Colonic mucosa (tissue), 4 donors: ENCODE results near the gene CGGBP1. TPM values are rescaled to one million over a fixed set of nuclear protein-coding genes. Genes with fewer than 3 reads are reported as not detected.

Experiments
- DNase-seq: peaks from one replicate; pipeline ENCODE4 v3.0.0-alpha.2; 2020
- H3K27ac ChIP-seq: fragments of 200-600 bp; one replicate; pipeline ENCODE4 v1.8.0; 2021
- H3K27me3 ChIP-seq: fragments of 200-600 bp; one replicate; pipeline ENCODE4 v1.8.0; 2021
- H3K36me3 ChIP-seq: fragments of 200-600 bp; one replicate; pipeline ENCODE4 v1.8.0; 2021
- H3K4me1 ChIP-seq: fragments of 200-600 bp; one replicate; pipeline ENCODE4 v1.8.0; 2021; ENCODE audit warnings: mild to moderate bottlenecking
- H3K4me3 ChIP-seq: fragments of 200-600 bp; one replicate; pipeline ENCODE4 v1.8.0; 2021
- H3K9ac ChIP-seq, 2 donors: one replicate each; pipeline ENCODE4 v1.7.0; 2013; ENCODE audit warnings: control low read depth in 2 of 2, low read depth in 2 of 2, low read length in 2 of 2
- H3K9me3 ChIP-seq: fragments of 200-600 bp; one replicate; pipeline ENCODE4 v1.8.0; 2021
- intact Hi-C: fragments of 100-400 bp; cut with DNase I; formaldehyde crosslinking; loops from one replicate; pipeline ENCODE4 v1.14.1; 2022
- total RNA-seq, 2 donors: library from RNA; stranded (reverse); fragmentation: NEBNext Ultra II Directional in 1 of 2; extraction: Animal tissue kit (Norgen Biotek cat#: 25700) in 1 of 2; gene quantifications; one replicate each; pipeline ENCODE4 v1.2.1, GENCODE V29; 2021
- TF ChIP-seq, protein P1 (sequence below): fragments of 200-600 bp; IDR thresholded peaks from one replicate; pipeline ENCODE4 v1.8.0; 2022; ENCODE audit warnings: antibody characterized with exemption, mild to moderate bottlenecking
- donor health status: healthy.
- donor health status: DM: no; HTN: no; CAD: no.
- donor health status: DM: no; HTN: no; CAD: no.

Gene CGGBP1
- total RNA-seq, 2 donors from 2014 or later, result 48.6 to 57.7 TPM

- intact Hi-C loops, result no loop called here
These were observed 31.9 kb upstream of the CGGBP1 start for GRCh38 chr3:88090681-88091080.

DNA sequence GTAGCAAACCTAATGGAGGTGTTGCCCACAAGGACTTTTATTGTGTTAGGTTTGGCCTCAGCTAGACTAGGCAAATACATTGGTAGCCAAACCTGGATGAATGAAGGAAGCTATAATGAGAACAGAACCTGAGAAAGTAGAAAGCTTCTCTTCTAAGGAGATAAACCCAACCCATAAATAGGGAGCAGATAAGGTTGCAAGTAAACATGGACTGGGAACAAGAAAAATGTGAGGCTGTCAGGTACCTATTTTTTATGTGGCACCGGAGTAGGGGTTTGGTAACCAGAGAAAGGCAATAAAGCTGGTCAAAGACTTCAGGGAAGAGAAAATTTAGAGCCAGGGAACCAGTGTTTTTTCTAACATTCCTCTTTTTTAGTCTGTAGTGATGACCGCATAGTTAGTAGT is 25.3 kb upstream of the CGGBP1 start:
- no peak overlapping the region for H3K4me3 ChIP-seq
- H3K27me3 ChIP-seq, result no peaks in the 10 kb centered on the region
- no peaks in the 10 kb centered on the region for H3K9me3 ChIP-seq
- TF ChIP-seq, protein P1, sequence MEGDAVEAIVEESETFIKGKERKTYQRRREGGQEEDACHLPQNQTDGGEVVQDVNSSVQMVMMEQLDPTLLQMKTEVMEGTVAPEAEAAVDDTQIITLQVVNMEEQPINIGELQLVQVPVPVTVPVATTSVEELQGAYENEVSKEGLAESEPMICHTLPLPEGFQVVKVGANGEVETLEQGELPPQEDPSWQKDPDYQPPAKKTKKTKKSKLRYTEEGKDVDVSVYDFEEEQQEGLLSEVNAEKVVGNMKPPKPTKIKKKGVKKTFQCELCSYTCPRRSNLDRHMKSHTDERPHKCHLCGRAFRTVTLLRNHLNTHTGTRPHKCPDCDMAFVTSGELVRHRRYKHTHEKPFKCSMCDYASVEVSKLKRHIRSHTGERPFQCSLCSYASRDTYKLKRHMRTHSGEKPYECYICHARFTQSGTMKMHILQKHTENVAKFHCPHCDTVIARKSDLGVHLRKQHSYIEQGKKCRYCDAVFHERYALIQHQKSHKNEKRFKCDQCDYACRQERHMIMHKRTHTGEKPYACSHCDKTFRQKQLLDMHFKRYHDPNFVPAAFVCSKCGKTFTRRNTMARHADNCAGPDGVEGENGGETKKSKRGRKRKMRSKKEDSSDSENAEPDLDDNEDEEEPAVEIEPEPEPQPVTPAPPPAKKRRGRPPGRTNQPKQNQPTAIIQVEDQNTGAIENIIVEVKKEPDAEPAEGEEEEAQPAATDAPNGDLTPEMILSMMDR, result no peak
- no peak overlapping the region for H3K9ac ChIP-seq
- no peak overlapping the region for H3K27ac ChIP-seq
- intact Hi-C loops, result no loop called here
- no peaks in the 10 kb centered on the region for H3K36me3 ChIP-seq
- H3K4me1 ChIP-seq, result no peaks in the 10 kb centered on the region
- DNase-seq, result no peak

More at GRCh38 chr3:88090681-88091080, 31.9 kb upstream of the CGGBP1 start:
- Histone ChIP-seq H3K27me3 (no peaks in the 10 kb centered on the region), H3K9me3 (no peaks in the 10 kb centered on the region), H3K9ac (no peak overlapping the region), H3K4me3 (no peak overlapping the region), H3K4me1 (no peaks in the 10 kb centered on the region), H3K36me3 (no peaks in the 10 kb centered on the region), H3K27ac (no peak overlapping the region)
- TF ChIP-seq, protein P1, result no peak
- DNase-seq, result no peak

GRCh38 chr3:88082854-88083253 is 24.0 kb upstream of the CGGBP1 start:
- Histone ChIP-seq H3K4me3 (no peak overlapping the region), H3K9me3 (no peaks in the 10 kb centered on the region), H3K36me3 (no peaks in the 10 kb centered on the region), H3K27me3 (no peaks in the 10 kb centered on the region), H3K9ac (no peak overlapping the region), H3K27ac (no peak overlapping the region), H3K4me1 (no peaks in the 10 kb centered on the region)
- intact Hi-C loops, result no loop called here
- TF ChIP-seq, protein P1, result no peak
- no peak for DNase-seq

DNA sequence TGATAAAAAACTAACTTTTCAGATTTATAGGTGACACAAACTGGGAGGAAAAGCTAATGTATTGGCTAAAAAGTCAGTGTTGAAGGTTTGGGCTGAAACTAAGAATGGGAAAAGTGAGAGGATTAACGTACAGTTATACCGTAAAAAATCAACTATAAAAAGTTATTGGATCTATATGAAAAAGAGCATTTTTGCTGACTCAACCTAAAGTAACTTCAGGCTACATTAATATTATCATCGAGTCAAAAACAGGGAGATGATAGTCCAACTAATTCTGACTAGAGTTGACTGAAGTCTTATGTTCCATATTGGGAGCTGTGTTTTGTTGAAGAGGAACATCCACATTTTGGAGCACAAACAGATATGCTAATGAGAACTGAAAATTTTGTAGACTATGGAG is 20.1 kb upstream of the CGGBP1 start:
- Histone ChIP-seq H3K36me3 (no peaks in the 10 kb centered on the region), H3K4me1 (peaks cover 3% of the 10 kb centered on the region), H3K4me3 (no peak overlapping the region), H3K9me3 (no peaks in the 10 kb centered on the region), H3K27me3 (no peaks in the 10 kb centered on the region), H3K9ac (no peak overlapping the region), H3K27ac (no peak overlapping the region)
- TF ChIP-seq, protein P1, result no peak
- no peak for DNase-seq
- intact Hi-C loops, result no loop called here

- Histone ChIP-seq H3K27ac (no peak overlapping the region), H3K4me3 (no peak overlapping the region), H3K9me3 (no peaks in the 10 kb centered on the region), H3K9ac (no peak overlapping the region), H3K36me3 (no peaks in the 10 kb centered on the region), H3K27me3 (no peaks in the 10 kb centered on the region), H3K4me1 (peaks cover 3% of the 10 kb centered on the region)
- no peak for DNase-seq
- TF ChIP-seq, protein P1, result no peak
- intact Hi-C loops, result no loop called here
These were observed 17.9 kb upstream of the CGGBP1 start for GRCh38 chr3:88076712-88077111.

DNA sequence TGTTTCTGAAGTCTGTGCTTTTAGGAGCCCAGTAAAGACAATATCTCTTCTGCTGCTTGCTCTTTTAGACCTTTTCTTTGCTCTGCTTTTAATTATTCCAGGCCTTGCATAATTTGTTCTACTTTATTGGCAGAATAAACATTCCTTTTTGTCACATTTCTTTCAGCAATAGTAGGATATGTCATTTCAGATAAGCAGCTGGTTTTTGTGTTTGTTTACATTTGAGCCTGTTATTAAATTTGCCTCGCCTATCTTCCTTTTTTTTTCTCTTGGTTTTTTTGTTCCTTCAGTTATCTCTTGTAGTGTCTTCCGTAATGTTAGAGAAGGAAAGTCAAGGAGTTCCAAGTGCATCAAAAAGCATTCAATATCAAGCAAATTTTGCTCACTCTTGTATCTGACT is 16.7 kb upstream of the CGGBP1 start:
- Histone ChIP-seq H3K27ac (no peak overlapping the region), H3K9me3 (no peaks in the 10 kb centered on the region), H3K27me3 (no peaks in the 10 kb centered on the region), H3K4me3 (no peak overlapping the region), H3K9ac (no peak overlapping the region), H3K36me3 (no peaks in the 10 kb centered on the region), H3K4me1 (peaks cover 3% of the 10 kb centered on the region)
- intact Hi-C loops, result no loop called here
- TF ChIP-seq, protein P1, result no peak
- no peak for DNase-seq
